HG03097 (cell line): ENCODE measurements around the gene NR4A1.

ENCODE experiments used
- ATAC-seq: cut with Tn5 transposase; IDR thresholded peaks from one replicate; pipeline ENCODE4 v1.9.1; 2021; ENCODE audit not compliant: unreplicated experiment, low FRiP score

The NR4A1 gene

GRCh38 chr12:52056801-52057637 lies 5.8 kb downstream of the NR4A1 start:
- no peak for ATAC-seq

GRCh38 chr12:52057638-52058576 lies 6.7 kb downstream of the NR4A1 start:
- ATAC-seq = no peak

GRCh38 chr12:52058631-52059361 lies 7.6 kb downstream of the NR4A1 start:
- no peak for ATAC-seq

GRCh38 chr12:52059582-52060497 lies 8.6 kb downstream of the NR4A1 start:
- ATAC-seq = no peak

GRCh38 chr12:52060498-52061177 lies 9.4 kb downstream of the NR4A1 start:
- ATAC-seq = no peak

- ATAC-seq = no peak
Measured at GRCh38 chr12:52061470-52062166, 10.4 kb downstream of the NR4A1 start.

- no peak for ATAC-seq
Measured at GRCh38 chr12:52062167-52063081, 11.2 kb downstream of the NR4A1 start.

- no peak for ATAC-seq
Measured at GRCh38 chr12:52063082-52063924, 12.1 kb downstream of the NR4A1 start.

- ATAC-seq = no peak
Measured at GRCh38 chr12:52063981-52064649, 12.9 kb downstream of the NR4A1 start.

DNA sequence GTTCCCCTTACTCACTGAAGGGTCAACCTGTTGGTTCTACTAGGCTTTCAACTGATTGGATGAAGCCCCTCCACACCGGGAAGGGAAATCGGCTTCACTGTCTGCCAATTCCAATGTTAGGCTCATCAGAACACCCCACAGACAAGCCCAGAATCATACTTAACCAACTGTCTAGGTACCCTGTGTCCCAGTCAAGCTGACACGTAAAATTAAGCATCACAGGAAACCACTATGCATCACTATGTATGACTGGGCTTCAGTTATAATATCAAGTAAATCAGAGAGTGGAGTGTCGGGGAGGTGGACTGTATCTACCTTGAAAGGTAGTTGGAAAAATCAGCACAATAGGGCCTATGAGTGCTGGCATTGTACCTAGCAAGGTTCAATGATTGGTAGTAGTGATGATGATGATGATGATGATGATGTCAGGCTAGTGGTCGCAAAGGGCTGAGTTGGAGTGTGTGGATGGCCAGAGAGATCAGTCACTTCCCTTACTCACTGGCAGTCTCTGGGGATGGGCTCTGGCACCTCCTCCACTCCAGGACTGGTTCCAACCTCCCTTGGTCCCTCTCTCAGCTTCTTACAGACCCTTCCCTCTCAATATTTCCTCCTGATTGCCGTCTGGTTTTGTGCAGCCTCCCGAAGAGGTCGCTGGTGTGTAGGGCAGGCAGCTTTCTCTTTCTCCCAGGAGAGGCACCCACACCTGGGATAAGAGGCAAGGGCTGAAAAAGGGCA lies 15.3 kb downstream of the NR4A1 start:
- no peak for ATAC-seq

DNA sequence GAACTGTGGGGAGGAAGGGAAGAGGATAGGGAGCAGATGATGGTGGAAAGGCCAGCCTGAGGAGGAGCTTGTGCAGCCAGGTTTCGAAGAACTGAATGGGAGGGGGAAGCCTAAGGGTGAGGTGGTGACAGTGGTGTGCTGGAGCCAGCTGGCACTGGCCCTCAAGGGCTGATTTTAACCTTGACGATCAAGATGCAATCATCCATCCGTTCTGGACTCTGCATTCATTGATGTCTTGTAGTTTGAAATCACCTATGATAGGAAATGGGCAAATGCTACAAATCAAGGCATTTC lies 15.8 kb downstream of the NR4A1 start:
- no peak for ATAC-seq

DNA sequence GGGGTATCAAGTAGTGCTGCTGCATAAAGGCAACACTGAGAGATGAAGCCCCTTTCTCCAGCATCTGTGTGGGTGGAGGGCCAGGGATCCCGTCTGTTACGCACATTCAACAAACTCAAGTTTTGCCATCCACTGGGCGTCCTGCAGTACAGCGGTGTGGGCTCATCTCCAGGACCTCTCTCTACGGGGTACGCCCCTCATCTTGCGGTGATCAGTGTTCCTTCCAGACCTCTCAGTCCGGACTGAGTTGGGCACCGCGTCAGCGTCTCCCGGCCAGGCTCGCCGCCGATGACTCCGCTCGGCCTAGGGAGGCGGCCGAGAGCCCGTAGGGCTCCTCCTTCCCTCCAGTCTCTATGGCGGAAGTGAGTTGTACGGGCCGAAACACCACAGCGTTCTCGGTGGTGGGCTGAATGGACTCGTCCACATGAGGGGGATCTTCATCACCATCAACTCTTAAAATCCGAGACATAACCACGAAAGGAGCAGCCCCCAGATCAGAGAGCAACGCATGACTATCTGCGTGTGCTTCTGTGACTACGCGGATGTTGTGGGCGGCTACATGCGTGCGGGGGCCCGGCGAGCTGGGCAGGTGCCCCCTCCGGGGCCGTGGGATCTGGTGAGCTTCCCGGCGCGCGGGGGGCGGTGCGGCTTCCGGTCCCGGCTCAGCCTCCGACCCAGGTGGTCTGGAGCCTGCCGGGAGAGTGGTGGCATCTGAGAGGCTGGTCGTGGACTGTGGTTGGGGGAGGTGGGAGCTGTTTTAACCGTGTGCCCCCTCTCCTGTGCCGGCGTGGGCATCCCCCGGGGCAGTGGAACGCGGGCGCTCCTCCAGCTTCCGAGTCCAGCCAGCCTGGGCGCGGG lies 18.3 kb downstream of the NR4A1 start, which contains the start of gene ATG101:
ATG101 (plus strand) TSS at position 652 of the 858 bp plus-strand sequence. CDS start 3,673 bp downstream, outside the sequence.
- ATAC-seq = peak; percentile 92

GRCh38 chr12:52070185-52070925 lies 19.1 kb downstream of the NR4A1 start:
- ATAC-seq = peak; percentile 6
